Measurements from ENCODE around the gene INPP5A. TPM values are rescaled to one million over a fixed set of nuclear protein-coding genes. Genes with fewer than 3 reads are reported as not detected.

INPP5A gene
- total RNA-seq, 2 donors from 2014 or later = 20.7 to 26.7 TPM

- TF ChIP-seq CTCF (conservative IDR thresholded peaks at IDR 0.05) = no peak
- no peak overlapping the region for H3K27ac ChIP-seq (ENCODE audit: low read depth, low read length)
- Mint-ChIP-seq H3K4me3 (no peak overlapping the region), H3K27ac (no peak overlapping the region), H3K36me3 (ENCODE audit: low read depth) (peaks cover 6% of the 10 kb centered on the region), H3K9me3 (no peaks in the 10 kb centered on the region), H3K4me1 (no peaks in the 10 kb centered on the region), H3K27me3 (ENCODE audit: insufficient read depth) (no peaks in the 10 kb centered on the region)
- no peaks in the 10 kb centered on the region for H3K4me1 ChIP-seq (ENCODE audit: control insufficient read depth, insufficient read depth, low read length)
- H3K27me3 ChIP-seq (ENCODE audit: control insufficient read depth, insufficient read depth, low read length, poor library complexity, severe bottlenecking) = no peaks in the 10 kb centered on the region
- WGBS, 2 experiments (ENCODE audit: insufficient coverage in 1 of 2, insufficient read length in 1 of 2) = 95% methylated on average over 13 to 16 of the region's 16 CpGs
- H3K4me3 ChIP-seq (ENCODE audit: low read length) = no peak overlapping the region
- DNase-seq = no peak
- no peaks in the 10 kb centered on the region for H3K36me3 ChIP-seq (ENCODE audit: control insufficient read depth, insufficient read depth, low read length)
- H3K9ac ChIP-seq (ENCODE audit: extremely low read depth, low read length, poor library complexity, severe bottlenecking) = no peak overlapping the region
- H3K9me3 ChIP-seq (ENCODE audit: control insufficient read depth, low read length) = no peaks in the 10 kb centered on the region
Measured at GRCh38 chr10:132664883-132665282, 127.3 kb downstream of the INPP5A start.

- no peaks in the 10 kb centered on the region for H3K27me3 Mint-ChIP-seq (ENCODE audit: insufficient read depth)
- H3K36me3 ChIP-seq (ENCODE audit: control insufficient read depth, insufficient read depth, low read length) = no peaks in the 10 kb centered on the region
- no peak for DNase-seq
- TF ChIP-seq CTCF (conservative IDR thresholded peaks at IDR 0.05) = no peak
- H3K4me1 Mint-ChIP-seq = no peaks in the 10 kb centered on the region
- H3K4me3 ChIP-seq (ENCODE audit: low read length) = no peak overlapping the region
- no peaks in the 10 kb centered on the region for H3K4me1 ChIP-seq (ENCODE audit: control insufficient read depth, insufficient read depth, low read length)
- no peak overlapping the region for H3K4me3 Mint-ChIP-seq
- H3K27ac ChIP-seq (ENCODE audit: low read depth, low read length) = no peak overlapping the region
- no peaks in the 10 kb centered on the region for H3K9me3 Mint-ChIP-seq
- H3K9me3 ChIP-seq (ENCODE audit: control insufficient read depth, low read length) = no peaks in the 10 kb centered on the region
- WGBS, 2 experiments (ENCODE audit: insufficient coverage in 1 of 2, insufficient read length in 1 of 2) = 93 to 95% methylated on average over 11 to 15 of the region's 15 CpGs
- H3K27ac Mint-ChIP-seq = no peak overlapping the region
- H3K27me3 ChIP-seq (ENCODE audit: control insufficient read depth, insufficient read depth, low read length, poor library complexity, severe bottlenecking) = no peaks in the 10 kb centered on the region
- no peaks in the 10 kb centered on the region for H3K36me3 Mint-ChIP-seq (ENCODE audit: low read depth)
- H3K9ac ChIP-seq (ENCODE audit: extremely low read depth, low read length, poor library complexity, severe bottlenecking) = no peak overlapping the region
Measured at GRCh38 chr10:132665946-132666704, 128.5 kb downstream of the INPP5A start.

- Mint-ChIP-seq H3K27me3 (ENCODE audit: insufficient read depth) (no peaks in the 10 kb centered on the region), H3K27ac (no peak overlapping the region), H3K4me3 (no peak overlapping the region), H3K9me3 (no peaks in the 10 kb centered on the region), H3K4me1 (no peaks in the 10 kb centered on the region), H3K36me3 (ENCODE audit: low read depth) (peaks cover 3% of the 10 kb centered on the region)
- Histone ChIP-seq H3K27ac (ENCODE audit: low read depth, low read length) (no peak overlapping the region), H3K9me3 (ENCODE audit: control insufficient read depth, low read length) (no peaks in the 10 kb centered on the region), H3K27me3 (ENCODE audit: control insufficient read depth, insufficient read depth, low read length, poor library complexity, severe bottlenecking) (no peaks in the 10 kb centered on the region), H3K4me1 (ENCODE audit: control insufficient read depth, insufficient read depth, low read length) (no peaks in the 10 kb centered on the region), H3K9ac (ENCODE audit: extremely low read depth, low read length, poor library complexity, severe bottlenecking) (no peak overlapping the region), H3K36me3 (ENCODE audit: control insufficient read depth, insufficient read depth, low read length) (no peaks in the 10 kb centered on the region), H3K4me3 (ENCODE audit: low read length) (no peak overlapping the region)
- 88 to 95% methylated on average over 9 to 12 of the region's 12 CpGs for WGBS, 2 experiments (ENCODE audit: insufficient coverage in 1 of 2, insufficient read length in 1 of 2)
- DNase-seq = no peak
- no peak for TF ChIP-seq CTCF (conservative IDR thresholded peaks at IDR 0.05)
Measured at GRCh38 chr10:132666705-132667341, 129.2 kb downstream of the INPP5A start.
